ENCODE data around the gene TTI1. TPM values are rescaled to one million over a fixed set of nuclear protein-coding genes. Genes with fewer than 3 reads are reported as not detected.

Gene TTI1
- total RNA-seq, 2 experiments from 2014 or later: 10.6 to 11.4 TPM

- Mint-ChIP-seq H3K4me3 (peak overlapping the region; percentile 99), H3K36me3 (ENCODE audit: low read depth) (peaks cover 71% of the 10 kb centered on the region), H3K27me3 (no peaks in the 10 kb centered on the region), H3K9me3 (no peaks in the 10 kb centered on the region), H3K27ac (peak overlapping the region; percentile 100), H3K4me1 (ENCODE audit: low read depth) (peaks cover 78% of the 10 kb centered on the region)
- intact Hi-C loops (cut with DNase I, micrococcal nuclease): loop anchor here in 1 of 2 experiments (5.0 to 10.0 kb wide), 3 partner anchors 438 to 937 kb away; partner anchors contain the start of genes ACTR5, RALGAPB and RBL1
- peak overlapping the region; percentile 79 for H3K4me3 ChIP-seq (ENCODE audit: low read length)
- H3K9me3 ChIP-seq (ENCODE audit: control insufficient read depth in 1 of 2, insufficient read depth in 1 of 2, low read length in 2 of 2): no peaks in the 10 kb centered on the region
- CTCF ChIA-PET: interaction anchor here (1.4 to 2.1 kb wide), 2 partner anchors 23 to 41 kb away, joined by 4 to 8 read pairs; no protein-coding TSS in a partner anchor
- POLR2A ChIA-PET: interaction anchor here (0.9 to 1.5 kb wide), 5 partner anchors 9 to 856 kb away, joined by 3 to 8 read pairs (median 4); partner anchors contain the start of genes RALGAPB and SNHG17
- TF ChIP-seq, protein P1, sequence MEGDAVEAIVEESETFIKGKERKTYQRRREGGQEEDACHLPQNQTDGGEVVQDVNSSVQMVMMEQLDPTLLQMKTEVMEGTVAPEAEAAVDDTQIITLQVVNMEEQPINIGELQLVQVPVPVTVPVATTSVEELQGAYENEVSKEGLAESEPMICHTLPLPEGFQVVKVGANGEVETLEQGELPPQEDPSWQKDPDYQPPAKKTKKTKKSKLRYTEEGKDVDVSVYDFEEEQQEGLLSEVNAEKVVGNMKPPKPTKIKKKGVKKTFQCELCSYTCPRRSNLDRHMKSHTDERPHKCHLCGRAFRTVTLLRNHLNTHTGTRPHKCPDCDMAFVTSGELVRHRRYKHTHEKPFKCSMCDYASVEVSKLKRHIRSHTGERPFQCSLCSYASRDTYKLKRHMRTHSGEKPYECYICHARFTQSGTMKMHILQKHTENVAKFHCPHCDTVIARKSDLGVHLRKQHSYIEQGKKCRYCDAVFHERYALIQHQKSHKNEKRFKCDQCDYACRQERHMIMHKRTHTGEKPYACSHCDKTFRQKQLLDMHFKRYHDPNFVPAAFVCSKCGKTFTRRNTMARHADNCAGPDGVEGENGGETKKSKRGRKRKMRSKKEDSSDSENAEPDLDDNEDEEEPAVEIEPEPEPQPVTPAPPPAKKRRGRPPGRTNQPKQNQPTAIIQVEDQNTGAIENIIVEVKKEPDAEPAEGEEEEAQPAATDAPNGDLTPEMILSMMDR (IDR thresholded peaks at IDR 0.05): no peak
- ATAC-seq (ENCODE audit: poor library complexity) (peak; percentile 7), DNase-seq (peak in 2 of 14 experiments; percentile 2 to 6)
- peaks cover 37% of the 10 kb centered on the region for H3K4me1 ChIP-seq (ENCODE audit: insufficient read depth, low read length)
- peak overlapping the region; percentile 92 to 98 for H3K27ac ChIP-seq (ENCODE audit: low read depth in 1 of 2, low read length in 2 of 2)
- H3K27me3 ChIP-seq (ENCODE audit: control insufficient read depth in 1 of 2, insufficient read depth in 2 of 2, low read length in 2 of 2): no peaks in the 10 kb centered on the region
- H3K36me3 ChIP-seq (ENCODE audit: insufficient read depth, low read length): peaks cover 7% of the 10 kb centered on the region
These were observed 923 bp upstream of the TTI1 start for GRCh38 chr20:38034108-38034649.

DNA sequence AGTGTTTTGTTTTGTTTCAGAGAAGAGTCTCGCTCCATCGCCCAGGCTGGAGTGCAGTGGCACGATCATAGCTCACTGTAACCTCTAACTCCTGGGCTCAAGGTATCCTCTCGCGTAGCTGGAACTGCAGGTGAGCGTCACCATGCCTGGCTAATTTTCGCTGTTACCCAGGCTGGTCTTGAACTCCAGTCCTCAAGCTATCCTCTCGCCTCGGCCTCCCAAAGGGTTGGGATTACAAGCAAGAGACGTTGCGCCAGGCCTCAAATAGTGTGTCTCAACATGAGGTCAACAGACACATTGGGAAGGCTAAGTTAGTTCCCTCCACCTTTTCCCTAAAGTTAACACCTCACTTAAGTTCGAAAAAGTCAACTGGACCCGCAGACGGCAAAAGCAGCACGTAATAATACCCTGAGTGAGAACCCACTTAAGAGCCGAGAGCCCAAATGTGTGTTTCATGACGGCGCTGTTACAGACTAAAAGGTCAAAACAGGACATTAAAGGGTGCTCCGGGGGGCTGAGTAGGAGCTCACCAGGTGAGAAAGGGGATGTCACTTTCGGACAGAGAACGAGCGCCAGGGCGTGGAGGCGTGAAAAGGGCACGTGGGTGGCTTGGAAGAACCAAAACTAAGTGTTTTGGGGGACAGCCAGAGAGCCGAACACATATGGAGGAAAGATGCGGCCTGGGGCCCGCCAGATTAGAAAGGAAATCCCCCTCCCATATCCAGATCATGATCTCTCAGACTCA lies 499 bp downstream of the TTI1 start:
- TF ChIP-seq, protein P1 (IDR thresholded peaks at IDR 0.05): no peak
- Histone ChIP-seq H3K4me1 (ENCODE audit: insufficient read depth, low read length) (peaks cover 38% of the 10 kb centered on the region), H3K27ac (ENCODE audit: low read depth in 1 of 2, low read length in 2 of 2) (peak overlapping the region; percentile 92 to 98), H3K36me3 (ENCODE audit: insufficient read depth, low read length) (peaks cover 7% of the 10 kb centered on the region), H3K27me3 (ENCODE audit: control insufficient read depth in 1 of 2, insufficient read depth in 2 of 2, low read length in 2 of 2) (no peaks in the 10 kb centered on the region), H3K9me3 (ENCODE audit: control insufficient read depth in 1 of 2, insufficient read depth in 1 of 2, low read length in 2 of 2) (no peaks in the 10 kb centered on the region), H3K4me3 (ENCODE audit: low read length) (peak overlapping the region; percentile 79)
- H3K4me3 Mint-ChIP-seq: peak overlapping the region; percentile 99
- ATAC-seq (ENCODE audit: poor library complexity) (peak; percentile 48), DNase-seq (peak in 3 of 14 experiments; percentile 24 to 70 (median 28))
- intact Hi-C loops (cut with DNase I, micrococcal nuclease): loop anchor here in 1 of 2 experiments (2.0 to 10.0 kb wide), 5 partner anchors 338 to 935 kb away; partner anchors contain the start of genes ACTR5, CTNNBL1, RALGAPB and RBL1
- peak overlapping the region; percentile 100 for H3K27ac Mint-ChIP-seq
- CTCF ChIA-PET: interaction anchor here (0.6 to 2.1 kb wide), 5 partner anchors 25 to 413 kb away, joined by 3 to 8 read pairs (median 3); no protein-coding TSS in a partner anchor
- POLR2A ChIA-PET: interaction anchor here (0.7 to 1.5 kb wide), 5 partner anchors 10 to 402 kb away, joined by 3 to 8 read pairs (median 7); partner anchors contain the start of gene SNHG17
- H3K9me3 Mint-ChIP-seq: no peaks in the 10 kb centered on the region
- H3K4me1 Mint-ChIP-seq (ENCODE audit: low read depth): peaks cover 89% of the 10 kb centered on the region
- no peaks in the 10 kb centered on the region for H3K27me3 Mint-ChIP-seq
- H3K36me3 Mint-ChIP-seq (ENCODE audit: low read depth): peaks cover 72% of the 10 kb centered on the region

GRCh38 chr20:38031957-38032356 lies 1.3 kb downstream of the TTI1 start:
- ATAC-seq (ENCODE audit: poor library complexity): no peak
- intact Hi-C loops (cut with DNase I, micrococcal nuclease): loop anchor here in 1 of 2 experiments (2.0 to 10.0 kb wide), 5 partner anchors 337 to 935 kb away; partner anchors contain the start of genes ACTR5, CTNNBL1, RALGAPB and RBL1
- TF ChIP-seq, protein P1 (IDR thresholded peaks at IDR 0.05): no peak
- Histone ChIP-seq H3K27ac (ENCODE audit: low read depth in 1 of 2, low read length in 2 of 2) (no peak overlapping the region), H3K36me3 (ENCODE audit: insufficient read depth, low read length) (peaks cover 7% of the 10 kb centered on the region), H3K27me3 (ENCODE audit: control insufficient read depth in 1 of 2, insufficient read depth in 2 of 2, low read length in 2 of 2) (no peaks in the 10 kb centered on the region), H3K9me3 (ENCODE audit: control insufficient read depth in 1 of 2, insufficient read depth in 1 of 2, low read length in 2 of 2) (no peaks in the 10 kb centered on the region), H3K4me3 (ENCODE audit: low read length) (no peak overlapping the region), H3K4me1 (ENCODE audit: insufficient read depth, low read length) (peaks cover 38% of the 10 kb centered on the region)
- no peaks in the 10 kb centered on the region for H3K27me3 Mint-ChIP-seq
- H3K4me3 Mint-ChIP-seq: peak overlapping the region; percentile 99
- H3K9me3 Mint-ChIP-seq: no peaks in the 10 kb centered on the region
- peaks cover 66% of the 10 kb centered on the region for H3K36me3 Mint-ChIP-seq (ENCODE audit: low read depth)
- ChIA-PET POLR2A (no interaction called here), CTCF (interaction anchor here (1.3 kb wide), 1 partner anchor 26 kb away, joined by 3 read pairs; no protein-coding TSS in a partner anchor)
- peak overlapping the region; percentile 100 for H3K27ac Mint-ChIP-seq
- DNase-seq: no peak
- peaks cover 84% of the 10 kb centered on the region for H3K4me1 Mint-ChIP-seq (ENCODE audit: low read depth)
